Measurements from ENCODE around the gene CEP131. TPM values are rescaled to one million over a fixed set of nuclear protein-coding genes. Genes with fewer than 3 reads are reported as not detected.

The CEP131 gene
- total RNA-seq, 1 donor from 2014 or later, result 15.9 TPM

DNA sequence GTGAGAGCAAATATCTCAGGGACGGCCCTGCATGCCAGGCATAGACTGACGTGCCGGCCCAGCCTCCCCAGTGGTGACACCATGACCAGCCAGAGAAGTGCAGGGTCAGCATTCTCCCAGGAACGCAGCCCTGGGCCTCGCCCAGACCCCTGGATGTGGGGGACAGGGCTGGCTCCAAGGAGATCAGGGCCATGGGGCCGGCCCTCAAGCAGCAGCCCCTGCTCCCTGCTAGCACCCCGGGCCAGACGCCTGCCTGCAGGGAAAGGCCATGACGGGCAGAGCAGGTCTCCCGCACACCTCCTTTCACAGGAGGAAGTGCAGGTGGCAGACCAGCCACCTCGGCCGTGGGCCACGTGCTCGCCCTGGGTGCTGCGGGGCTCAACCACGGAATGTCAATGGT lies 25.9 kb upstream of the CEP131 start:
- no peak for ATAC-seq (ENCODE audit: low read depth)

DNA sequence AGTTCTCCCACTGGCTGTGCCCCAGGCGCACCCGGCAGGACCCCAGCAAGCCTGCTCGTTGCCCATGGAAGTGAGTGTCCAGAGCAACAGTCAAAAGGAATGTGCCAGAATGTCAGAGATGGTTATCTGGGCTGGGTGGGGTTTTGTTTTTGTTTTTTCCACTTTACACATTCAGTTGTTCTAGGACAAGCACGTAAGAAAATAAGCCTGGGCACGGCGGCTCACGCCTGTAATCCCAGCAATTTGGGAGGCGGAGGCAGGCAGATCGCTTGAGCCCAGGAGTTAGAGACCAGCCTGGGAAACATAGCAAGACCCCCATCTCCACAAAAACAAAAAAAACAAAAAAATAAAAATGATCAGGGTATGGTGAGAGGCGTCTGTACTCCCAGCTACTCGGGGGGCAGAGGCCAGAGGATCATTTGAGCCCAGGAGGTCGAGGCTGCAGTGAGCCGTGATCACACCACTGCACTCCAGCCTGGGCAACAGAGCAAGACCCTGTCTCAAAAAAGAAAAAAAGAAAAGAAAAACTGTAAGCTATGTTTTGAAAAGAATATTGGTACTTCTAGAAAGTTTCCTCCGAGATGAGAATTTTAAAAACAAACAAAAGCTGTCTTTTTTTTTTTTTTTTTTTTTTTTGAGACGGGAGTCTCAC lies 24.7 kb upstream of the CEP131 start:
- ChIA-PET CTCF (interaction anchor here (1.0 to 1.5 kb wide), 2 partner anchors 8 to 354 kb away, joined by 3 to 4 read pairs; partner anchors contain the start of gene NDUFAF8), POLR2A (interaction anchor here (0.7 kb wide), 2 partner anchors 12 to 20 kb away, joined by 4 to 6 read pairs; no protein-coding TSS in a partner anchor)
- no peaks in the 10 kb centered on the region for H3K27me3 Mint-ChIP-seq
- no peak overlapping the region for H3K27ac Mint-ChIP-seq
- peaks cover 34% of the 10 kb centered on the region for H3K36me3 Mint-ChIP-seq (ENCODE audit: low read depth)
- H3K9me3 Mint-ChIP-seq, result no peaks in the 10 kb centered on the region
- ATAC-seq (ENCODE audit: low read depth), result no peak
- DNase-seq, result no peak
- intact Hi-C loops (cut with micrococcal nuclease), result no loop called here
- TF ChIP-seq, protein P1, sequence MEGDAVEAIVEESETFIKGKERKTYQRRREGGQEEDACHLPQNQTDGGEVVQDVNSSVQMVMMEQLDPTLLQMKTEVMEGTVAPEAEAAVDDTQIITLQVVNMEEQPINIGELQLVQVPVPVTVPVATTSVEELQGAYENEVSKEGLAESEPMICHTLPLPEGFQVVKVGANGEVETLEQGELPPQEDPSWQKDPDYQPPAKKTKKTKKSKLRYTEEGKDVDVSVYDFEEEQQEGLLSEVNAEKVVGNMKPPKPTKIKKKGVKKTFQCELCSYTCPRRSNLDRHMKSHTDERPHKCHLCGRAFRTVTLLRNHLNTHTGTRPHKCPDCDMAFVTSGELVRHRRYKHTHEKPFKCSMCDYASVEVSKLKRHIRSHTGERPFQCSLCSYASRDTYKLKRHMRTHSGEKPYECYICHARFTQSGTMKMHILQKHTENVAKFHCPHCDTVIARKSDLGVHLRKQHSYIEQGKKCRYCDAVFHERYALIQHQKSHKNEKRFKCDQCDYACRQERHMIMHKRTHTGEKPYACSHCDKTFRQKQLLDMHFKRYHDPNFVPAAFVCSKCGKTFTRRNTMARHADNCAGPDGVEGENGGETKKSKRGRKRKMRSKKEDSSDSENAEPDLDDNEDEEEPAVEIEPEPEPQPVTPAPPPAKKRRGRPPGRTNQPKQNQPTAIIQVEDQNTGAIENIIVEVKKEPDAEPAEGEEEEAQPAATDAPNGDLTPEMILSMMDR (IDR thresholded peaks at IDR 0.05), result no peak
- H3K4me3 Mint-ChIP-seq, result no peak overlapping the region
- peaks cover 14% of the 10 kb centered on the region for H3K4me1 Mint-ChIP-seq

More for the DNA sequence above, 25.9 kb upstream of the CEP131 start:
- TF ChIP-seq, protein P1 (IDR thresholded peaks at IDR 0.05), result no peak
- POLR2A ChIA-PET, result no interaction called here
- H3K36me3 Mint-ChIP-seq (ENCODE audit: low read depth), result peaks cover 44% of the 10 kb centered on the region
- peaks cover 19% of the 10 kb centered on the region for H3K4me1 Mint-ChIP-seq
- H3K9me3 Mint-ChIP-seq, result no peaks in the 10 kb centered on the region
- no peaks in the 10 kb centered on the region for H3K27me3 Mint-ChIP-seq
- DNase-seq, result no peak
- CTCF ChIA-PET, result interaction anchor here (1.0 to 1.5 kb wide), 2 partner anchors 9 to 352 kb away, joined by 3 to 4 read pairs; partner anchors contain the start of gene NDUFAF8
- H3K4me3 Mint-ChIP-seq, result no peak overlapping the region
- no peak overlapping the region for H3K27ac Mint-ChIP-seq
- intact Hi-C loops (cut with micrococcal nuclease), result no loop called here

DNA sequence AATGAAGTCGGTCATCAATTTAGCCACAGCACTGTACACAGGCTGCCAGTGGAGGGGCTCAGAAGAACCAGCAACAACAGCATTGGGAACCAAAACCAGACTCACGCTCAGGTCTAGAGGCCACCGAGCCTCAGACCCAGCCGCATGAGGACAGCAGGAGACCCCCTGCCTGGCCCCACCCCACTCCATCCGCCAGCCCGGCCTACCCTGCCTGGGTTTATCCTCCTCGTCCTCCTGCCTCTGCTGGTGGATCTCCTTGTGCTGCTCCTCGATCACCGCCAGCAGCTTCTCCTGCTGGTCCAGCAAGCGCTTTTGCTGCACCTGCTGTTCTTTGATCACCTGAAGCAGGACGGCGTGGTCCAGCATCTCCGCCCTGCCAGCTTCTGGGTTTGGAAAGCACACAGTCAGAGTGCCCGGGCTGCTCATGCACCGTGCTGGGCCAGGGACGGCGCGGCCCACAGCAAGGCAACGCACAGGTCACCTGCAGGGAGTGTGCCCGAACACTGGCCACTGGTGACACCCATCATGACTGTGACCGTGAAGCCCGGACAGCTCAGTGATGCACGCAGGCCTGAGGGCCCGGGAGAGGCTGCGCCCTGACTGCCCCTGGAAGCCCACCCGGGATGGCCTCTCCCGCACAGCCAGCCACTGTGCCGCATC lies 24.0 kb upstream of the CEP131 start:
- Mint-ChIP-seq H3K4me1 (peaks cover 18% of the 10 kb centered on the region), H3K9me3 (no peaks in the 10 kb centered on the region), H3K27ac (no peak overlapping the region), H3K4me3 (no peak overlapping the region), H3K36me3 (ENCODE audit: low read depth) (peaks cover 31% of the 10 kb centered on the region), H3K27me3 (no peaks in the 10 kb centered on the region)
- ATAC-seq (ENCODE audit: low read depth) (no peak), DNase-seq (no peak)
- CTCF ChIA-PET, result interaction anchor here (1.5 kb wide), 1 partner anchor 354 kb away, joined by 4 read pairs; no protein-coding TSS in a partner anchor
- POLR2A ChIA-PET, result no interaction called here
- TF ChIP-seq, protein P1 (IDR thresholded peaks at IDR 0.05), result no peak
- intact Hi-C loops (cut with micrococcal nuclease), result no loop called here

DNA sequence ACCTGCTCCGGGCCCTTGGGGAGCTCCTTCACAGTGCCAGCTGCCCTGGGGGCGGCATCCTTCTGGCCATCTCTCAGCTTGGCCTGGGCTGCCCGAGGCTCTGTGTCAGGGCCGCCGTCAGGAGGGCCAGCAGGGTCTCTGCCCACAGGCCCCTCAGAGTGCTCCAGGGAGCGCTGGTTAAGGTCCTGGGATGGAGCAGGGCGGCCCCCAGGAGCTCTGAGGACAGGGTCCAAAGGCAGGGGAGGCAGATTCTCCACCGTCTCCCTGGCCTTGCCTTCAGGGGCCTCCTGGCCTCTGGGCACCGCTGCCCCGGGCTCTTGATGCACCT lies 23.5 kb upstream of the CEP131 start:
- Mint-ChIP-seq H3K27me3 (no peaks in the 10 kb centered on the region), H3K36me3 (ENCODE audit: low read depth) (peaks cover 29% of the 10 kb centered on the region), H3K27ac (no peak overlapping the region), H3K4me1 (peaks cover 18% of the 10 kb centered on the region), H3K4me3 (no peak overlapping the region), H3K9me3 (no peaks in the 10 kb centered on the region)
- TF ChIP-seq, protein P1 (IDR thresholded peaks at IDR 0.05), result no peak
- ATAC-seq (ENCODE audit: low read depth), result no peak
- DNase-seq, result no peak
- CTCF ChIA-PET, result no interaction called here
- intact Hi-C loops (cut with micrococcal nuclease), result no loop called here
- POLR2A ChIA-PET, result no interaction called here

DNA sequence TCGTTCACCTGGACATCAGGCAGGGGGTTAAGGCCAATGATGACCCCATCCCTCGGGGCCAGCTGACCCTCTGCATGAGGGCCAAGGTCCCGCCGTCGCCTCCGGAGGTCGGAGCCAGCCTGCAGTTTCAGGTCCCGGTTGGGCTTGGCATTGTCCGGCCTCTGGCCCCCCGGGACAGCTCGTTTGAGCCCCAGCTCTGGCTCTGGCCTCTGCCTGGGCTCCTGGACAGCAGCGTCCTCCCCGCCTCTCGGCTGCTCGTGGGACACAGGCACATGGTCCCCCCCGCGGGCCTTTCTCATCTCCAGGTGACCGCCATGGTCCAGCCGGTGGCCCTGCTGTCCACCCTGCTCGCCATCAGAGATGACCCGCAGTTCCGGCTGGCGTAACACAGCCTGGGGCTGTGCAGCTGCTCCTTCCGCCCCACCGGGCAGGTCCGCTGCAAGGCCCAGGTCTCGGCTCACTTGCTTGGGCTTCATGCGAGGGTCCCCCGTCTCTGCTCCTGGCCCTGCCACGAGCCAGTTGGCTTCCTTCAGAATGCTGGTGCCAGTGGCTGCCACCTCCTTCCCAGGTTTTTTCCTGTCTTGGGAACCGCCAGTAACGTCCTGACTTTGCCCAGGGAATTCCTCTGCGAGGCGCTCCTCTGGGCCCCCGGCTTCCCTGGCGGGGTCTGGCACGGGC lies 23.0 kb upstream of the CEP131 start:
- DNase-seq (no peak), ATAC-seq (ENCODE audit: low read depth) (no peak)
- CTCF ChIA-PET, result no interaction called here
- TF ChIP-seq, protein P1 (IDR thresholded peaks at IDR 0.05), result no peak
- Mint-ChIP-seq H3K36me3 (ENCODE audit: low read depth) (peaks cover 28% of the 10 kb centered on the region), H3K27ac (no peak overlapping the region), H3K27me3 (no peaks in the 10 kb centered on the region), H3K9me3 (no peaks in the 10 kb centered on the region), H3K4me1 (peaks cover 21% of the 10 kb centered on the region), H3K4me3 (no peak overlapping the region)
- POLR2A ChIA-PET, result no interaction called here
- intact Hi-C loops (cut with micrococcal nuclease), result no loop called here

Data from activated B cell treated with CpG ODN at 0.5 μM for 24 hours (primary cell).